Aorta (tissue), 5 donors: ENCODE measurements around the gene ARFRP1. TPM values are rescaled to one million over a fixed set of nuclear protein-coding genes. Genes with fewer than 3 reads are reported as not detected.

ENCODE experiments used
- ATAC-seq: fragments of 200-7000 bp; cut with Tn5 transposase; one replicate; pipeline ENCODE4 v1.9.1; 2022; ENCODE audit warnings: moderate library complexity; ENCODE audit not compliant: low FRiP score
- DNase-seq, 2 donors: peaks; one replicate each; pipeline ENCODE4 v3.0.0-alpha.2; 2020
- H3K27ac ChIP-seq, 2 donors: one replicate each; pipeline ENCODE4 v1.5.1; 2013; ENCODE audit warnings: low read length in 2 of 2, mild to moderate bottlenecking in 2 of 2, moderate library complexity in 2 of 2, control low read depth in 1 of 2, inconsistent platforms in 1 of 2, low read depth in 1 of 2
- H3K27me3 ChIP-seq, 2 donors: one replicate each; pipeline ENCODE4 v1.6.1; 2013; ENCODE audit warnings: control low read depth in 1 of 2, low read length in 1 of 2, mild to moderate bottlenecking in 1 of 2, moderate library complexity in 1 of 2; ENCODE audit not compliant: insufficient read depth in 2 of 2, control insufficient read depth in 1 of 2
- H3K36me3 ChIP-seq, 2 donors: one replicate each; pipeline ENCODE4 v1.6.1; 2013; ENCODE audit warnings: control low read depth in 1 of 2, low read length in 1 of 2, mild to moderate bottlenecking in 1 of 2; ENCODE audit not compliant: insufficient read depth in 2 of 2, control insufficient read depth in 1 of 2
- H3K4me1 ChIP-seq, 2 donors: one replicate each; pipeline ENCODE4 v1.6.1; 2013; ENCODE audit warnings: low read length in 2 of 2, control low read depth in 1 of 2, mild to moderate bottlenecking in 1 of 2, moderate library complexity in 1 of 2; ENCODE audit not compliant: insufficient read depth in 2 of 2, control insufficient read depth in 1 of 2
- H3K4me3 ChIP-seq, 2 donors: one replicate each; pipeline ENCODE4 v1.5.1; 2013; ENCODE audit warnings: low read length in 2 of 2, control low read depth in 1 of 2, mild to moderate bottlenecking in 1 of 2
- H3K9me3 ChIP-seq: one replicate; pipeline ENCODE4 v1.6.1; 2013; ENCODE audit warnings: mild to moderate bottlenecking, low read length; ENCODE audit not compliant: control insufficient read depth
- WGBS, 2 donors: extraction: QIAGEN DNeasy Blood & Tissue Kit; methylation state at CpG; one replicate each; pipeline ENCODE4 v1.1.7; 2013; 5-methylcytosine and 5-hydroxymethylcytosine counted together
- intact Hi-C, 2 donors: fragments of 100-400 bp; cut with DNase I; formaldehyde crosslinking; loops; one replicate each; pipeline versions ENCODE4 v1.14.2 to v1.15.0; 2022
- polyA plus RNA-seq, 2 donors: library from polyadenylated mRNA; stranded (reverse); fragments of 200-250 nt; gene quantifications; one replicate each; pipeline ENCODE4 v1.2.3, GENCODE V29; 2013
- total RNA-seq, 2 donors: library from RNA; stranded (reverse); fragmentation: NEBNext Ultra II Directional; extraction: Animal tissue kit (Norgen Biotek cat#: 25700); gene quantifications; one replicate each; pipeline ENCODE4 v1.2.1, GENCODE V29; 2021
- donor health status: healthy with polysubstance abuse.
- donor health status: Bipolar disorder and iron deficiency.
- donor health status: DM: no; HTN: no; CAD: no.
- donor health status: DM: no; HTN: no; CAD: no.
- donor health status: DM: yes; HTN: yes; CAD: no.

The ARFRP1 gene
- total and polyA plus RNA-seq, 4 donors = 28.9 to 76.2 (median 49.0) TPM

DNA sequence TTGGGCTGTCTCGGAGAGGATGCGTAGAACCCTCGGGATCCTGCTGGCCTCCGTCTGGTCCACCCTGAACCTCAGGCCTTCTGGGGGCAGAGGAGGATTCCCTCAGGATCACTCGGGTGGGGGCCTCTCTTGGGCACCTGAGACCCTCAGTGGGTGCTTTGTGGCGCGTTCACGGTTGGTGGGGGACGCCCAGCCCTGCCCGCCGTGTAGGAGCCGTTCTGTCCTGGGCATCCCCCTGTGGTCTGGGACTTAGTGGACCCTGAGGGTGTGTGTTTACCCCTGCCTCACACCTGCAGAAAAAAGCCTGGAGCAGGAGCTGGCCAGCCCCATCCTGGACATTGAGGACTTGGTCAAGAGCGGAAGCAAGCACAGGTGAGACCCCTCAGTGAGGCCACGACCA lies 42.1 kb downstream of the ARFRP1 start:
- DNase-seq (no peak), ATAC-seq (no peak)
- Histone ChIP-seq H3K9me3 (no peaks in the 10 kb centered on the region), H3K4me3 (no peak overlapping the region), H3K36me3 (peaks cover 0 to 4% of the 10 kb centered on the region in 2 donors), H3K27ac (no peak overlapping the region), H3K4me1 (no peaks in the 10 kb centered on the region), H3K27me3 (no peaks in the 10 kb centered on the region)
- 95 to 97% methylated on average over 14 of the region's 14 CpGs for WGBS, 2 donors
- intact Hi-C loops = no loop called here

DNA sequence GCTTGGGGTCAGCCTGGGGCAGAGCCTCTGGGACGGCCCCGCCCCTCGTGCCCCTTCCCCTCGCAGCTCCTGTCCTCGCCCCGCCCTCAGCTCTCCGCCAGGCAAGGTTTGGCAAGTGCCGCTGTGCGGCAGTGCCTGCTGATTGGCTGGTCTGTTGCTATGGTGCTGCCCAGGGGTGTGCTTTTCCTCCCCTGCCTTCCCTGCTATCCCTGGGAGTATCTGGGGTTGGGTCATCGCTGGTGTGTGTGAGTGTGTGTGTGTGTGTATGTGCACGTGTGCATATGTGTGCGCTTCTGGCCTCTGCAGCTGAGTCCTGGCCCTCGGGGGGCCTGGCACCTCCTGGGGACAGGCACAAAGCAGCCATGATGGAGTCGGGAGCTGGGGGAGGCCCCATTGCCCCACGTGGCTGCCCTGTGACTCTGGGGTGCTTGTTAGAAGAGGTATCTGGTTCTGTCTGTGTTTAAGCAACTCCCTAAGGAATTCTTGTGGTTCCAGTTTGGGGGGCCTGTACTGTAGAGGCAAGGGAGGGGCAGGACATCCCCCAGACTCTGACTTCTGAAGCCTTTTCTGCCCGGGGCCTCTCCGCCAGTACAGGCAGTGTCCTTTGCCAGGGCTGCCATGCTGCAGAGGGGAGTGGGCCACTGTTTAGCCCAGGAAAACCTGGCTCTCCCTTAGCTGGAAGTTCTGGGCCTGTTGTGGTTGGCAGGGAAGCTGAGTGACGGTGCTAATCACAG lies 42.7 kb downstream of the ARFRP1 start:
- H3K9me3 ChIP-seq = no peaks in the 10 kb centered on the region
- no peaks in the 10 kb centered on the region for H3K4me1 ChIP-seq
- no peaks in the 10 kb centered on the region for H3K27me3 ChIP-seq
- no peak for DNase-seq
- no peak overlapping the region for H3K27ac ChIP-seq
- WGBS, 2 donors = 57 to 65% methylated on average over 13 to 18 of the region's 18 CpGs
- peaks cover 0 to 4% of the 10 kb centered on the region in 2 donors for H3K36me3 ChIP-seq
- intact Hi-C loops = no loop called here
- no peak for ATAC-seq
- H3K4me3 ChIP-seq = no peak overlapping the region

DNA sequence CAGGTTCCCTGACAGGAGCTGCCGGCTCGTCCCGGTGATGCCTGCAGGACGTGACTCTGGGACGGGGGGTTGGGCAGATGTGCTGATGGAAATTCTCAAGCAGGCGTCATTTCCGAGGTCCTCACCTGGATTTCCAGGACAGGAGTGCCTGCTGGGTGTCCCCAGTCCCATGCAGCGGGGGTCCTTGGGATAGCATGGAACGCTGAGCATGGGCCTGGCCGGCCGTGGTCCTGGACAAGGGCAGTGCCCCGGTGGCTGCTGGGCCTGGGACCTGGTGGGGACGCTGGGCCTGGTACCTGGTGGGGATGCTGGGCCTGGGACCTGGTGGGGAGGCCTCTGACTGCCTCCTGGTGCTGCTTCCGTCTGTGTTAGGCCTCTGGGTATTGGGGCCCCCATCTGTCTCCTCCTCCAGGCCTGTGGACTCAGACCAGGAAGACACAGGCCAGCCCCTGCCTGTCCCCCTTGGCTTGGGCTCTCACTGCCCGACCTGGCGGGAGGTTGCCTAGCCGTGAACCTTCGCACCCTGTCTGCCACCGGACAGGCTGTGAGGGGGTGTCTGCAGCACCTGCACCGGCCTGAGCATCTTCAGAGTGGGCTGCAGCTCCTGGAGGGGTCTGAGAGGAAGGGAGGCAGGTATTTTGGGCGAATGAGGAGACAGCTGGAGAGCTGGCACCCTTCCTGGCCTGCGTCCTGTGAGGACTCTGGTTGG lies 43.5 kb downstream of the ARFRP1 start:
- intact Hi-C loops = no loop called here
- peaks cover 0 to 4% of the 10 kb centered on the region in 2 donors for H3K36me3 ChIP-seq
- no peaks in the 10 kb centered on the region for H3K9me3 ChIP-seq
- H3K27ac ChIP-seq = no peak overlapping the region
- H3K27me3 ChIP-seq = no peaks in the 10 kb centered on the region
- H3K4me3 ChIP-seq = no peak overlapping the region
- ATAC-seq (no peak), DNase-seq (no peak)
- WGBS, 2 donors = 87 to 89% methylated on average over 21 to 22 of the region's 22 CpGs
- H3K4me1 ChIP-seq = no peaks in the 10 kb centered on the region

DNA sequence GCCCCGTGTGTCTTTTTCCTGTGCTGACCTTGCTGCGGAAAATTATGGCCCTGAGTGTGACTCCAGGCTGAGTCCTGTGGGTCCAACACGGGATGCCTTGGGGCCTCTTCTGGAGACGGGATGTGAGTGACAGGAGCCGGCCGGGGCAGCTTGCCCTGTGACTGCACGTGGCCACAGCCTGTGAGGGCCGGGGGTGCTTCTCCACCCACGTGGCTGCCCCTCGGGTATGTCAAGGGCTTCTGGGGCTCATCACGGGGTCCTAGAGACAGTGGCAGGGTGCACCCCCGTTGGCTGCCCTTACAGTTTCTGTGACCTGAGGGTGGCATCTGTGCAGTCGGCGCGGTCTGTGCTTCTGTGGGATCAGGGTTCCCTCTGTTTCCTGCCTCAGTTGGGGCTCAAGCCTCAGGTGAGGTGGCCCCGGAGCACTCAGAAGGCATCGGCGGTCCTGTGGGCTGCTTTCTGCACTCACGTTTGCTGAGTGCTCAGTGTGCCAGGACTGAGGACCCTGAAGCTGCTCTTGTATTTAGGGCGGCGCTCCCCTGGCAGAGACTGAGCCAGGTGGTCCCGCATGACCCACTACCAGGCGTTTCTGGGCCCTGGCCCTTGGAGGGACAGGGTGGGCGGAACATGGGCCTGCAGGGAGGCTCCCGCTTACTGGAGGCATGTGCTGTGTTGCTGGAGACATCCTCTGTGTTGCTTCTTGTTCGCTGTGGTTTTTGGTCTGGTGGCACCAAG lies 44.3 kb downstream of the ARFRP1 start:
- H3K4me3 ChIP-seq = no peak overlapping the region
- H3K4me1 ChIP-seq = no peaks in the 10 kb centered on the region
- no peak overlapping the region for H3K27ac ChIP-seq
- H3K36me3 ChIP-seq = peaks cover 0 to 4% of the 10 kb centered on the region in 2 donors
- WGBS, 2 donors = 92 to 93% methylated on average over 26 of the region's 26 CpGs
- H3K9me3 ChIP-seq = no peaks in the 10 kb centered on the region
- H3K27me3 ChIP-seq = no peaks in the 10 kb centered on the region
- DNase-seq (no peak), ATAC-seq (no peak)
- intact Hi-C loops = no loop called here

DNA sequence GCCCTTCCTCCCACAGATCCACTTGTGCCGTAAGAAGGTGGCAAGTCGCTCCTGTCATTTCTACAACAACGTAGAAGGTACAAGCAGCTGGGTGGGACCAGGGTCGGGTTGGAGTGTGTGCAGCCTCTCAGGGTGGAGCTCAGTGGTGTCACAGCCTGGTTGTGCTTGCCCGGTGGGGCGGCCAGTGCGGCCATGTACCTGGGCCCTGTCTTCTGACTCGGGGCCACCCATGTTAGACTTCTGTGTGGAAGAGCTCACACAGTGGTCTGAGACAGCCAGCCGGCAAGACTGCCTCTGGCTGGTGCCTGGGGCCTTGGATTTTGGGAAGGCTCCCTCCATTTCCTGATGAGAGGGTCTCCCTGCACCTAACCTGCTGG lies 45.0 kb downstream of the ARFRP1 start:
- Histone ChIP-seq H3K27me3 (no peaks in the 10 kb centered on the region), H3K4me1 (no peaks in the 10 kb centered on the region), H3K36me3 (peaks cover 0 to 4% of the 10 kb centered on the region in 2 donors), H3K4me3 (no peak overlapping the region), H3K9me3 (no peaks in the 10 kb centered on the region), H3K27ac (no peak overlapping the region)
- DNase-seq (no peak), ATAC-seq (no peak)
- intact Hi-C loops = no loop called here
- WGBS, 2 donors = 88 to 92% methylated on average over 9 of the region's 9 CpGs

DNA sequence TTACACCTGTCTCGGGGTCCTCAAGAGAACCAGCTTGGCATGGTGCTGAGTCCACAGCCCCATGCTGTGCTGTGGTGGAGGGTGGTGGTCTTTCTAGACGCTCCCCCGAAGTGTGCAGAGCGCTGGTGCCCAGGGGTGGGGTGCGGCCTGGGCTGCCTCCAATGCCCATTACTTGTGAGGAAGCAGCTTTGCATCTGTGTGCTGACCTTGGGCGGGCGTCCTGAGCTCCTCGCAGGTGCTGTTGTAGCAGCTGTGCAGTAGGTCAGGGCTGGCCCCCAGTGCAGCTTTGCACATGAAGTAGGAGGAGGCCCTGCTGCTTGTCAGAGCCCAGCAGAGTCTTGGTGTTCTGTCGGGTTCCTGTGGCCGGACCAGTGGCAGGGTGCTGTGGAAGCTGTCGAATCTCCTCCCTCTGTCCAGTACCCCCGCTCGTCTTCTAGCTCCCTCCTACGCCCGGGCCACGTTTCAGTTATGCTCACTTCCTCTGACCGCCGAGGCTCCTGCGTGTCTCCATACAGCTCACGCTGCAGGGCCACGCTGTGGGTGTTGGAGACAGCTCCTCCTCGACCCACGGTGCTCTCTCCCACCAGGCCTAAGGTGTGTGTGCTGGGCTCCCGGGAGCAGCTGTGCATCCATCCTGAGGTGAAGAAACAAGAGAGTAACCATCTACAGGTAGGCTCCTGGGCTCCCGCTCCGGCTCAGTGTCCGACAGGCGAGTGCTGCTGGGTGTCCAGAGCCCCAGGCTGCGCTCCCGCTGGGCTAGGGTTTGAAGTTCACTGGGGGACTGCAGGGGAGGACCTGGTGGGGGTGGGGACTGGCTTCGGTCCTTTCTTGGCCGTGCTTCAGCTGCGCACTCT lies 45.6 kb downstream of the ARFRP1 start:
- WGBS, 2 donors = 93 to 94% methylated on average over 33 of the region's 33 CpGs
- no peaks in the 10 kb centered on the region for H3K4me1 ChIP-seq
- peaks cover 0 to under 1% of the 10 kb centered on the region in 2 donors for H3K36me3 ChIP-seq
- intact Hi-C loops = no loop called here
- ATAC-seq (no peak), DNase-seq (no peak)
- no peaks in the 10 kb centered on the region for H3K27me3 ChIP-seq
- H3K27ac ChIP-seq = no peak overlapping the region
- H3K4me3 ChIP-seq = no peak overlapping the region
- H3K9me3 ChIP-seq = no peaks in the 10 kb centered on the region

DNA sequence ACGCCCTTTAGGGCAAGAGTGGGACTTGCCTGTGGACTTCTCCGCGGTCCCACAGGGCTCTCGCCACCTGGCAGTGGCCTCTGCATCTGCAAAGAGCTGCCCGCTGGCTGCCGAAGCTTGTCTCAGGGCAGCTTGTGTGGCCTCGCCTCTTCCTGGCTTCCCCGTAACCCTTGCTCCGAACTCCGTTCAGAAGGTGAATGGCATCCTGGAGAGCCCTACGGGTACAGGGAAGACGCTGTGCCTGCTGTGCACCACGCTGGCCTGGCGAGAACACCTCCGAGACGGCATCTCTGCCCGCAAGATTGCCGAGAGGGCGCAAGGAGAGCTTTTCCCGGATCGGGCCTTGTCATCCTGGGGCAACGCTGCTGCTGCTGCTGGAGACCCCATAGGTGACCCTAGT lies 46.7 kb downstream of the ARFRP1 start:
- intact Hi-C loops = no loop called here
- Histone ChIP-seq H3K4me3 (no peak overlapping the region), H3K36me3 (no peaks in the 10 kb centered on the region), H3K9me3 (no peaks in the 10 kb centered on the region), H3K27ac (no peak overlapping the region), H3K27me3 (no peaks in the 10 kb centered on the region), H3K4me1 (no peaks in the 10 kb centered on the region)
- WGBS, 2 donors = 95% methylated on average over 22 of the region's 22 CpGs
- DNase-seq (no peak), ATAC-seq (no peak)

DNA sequence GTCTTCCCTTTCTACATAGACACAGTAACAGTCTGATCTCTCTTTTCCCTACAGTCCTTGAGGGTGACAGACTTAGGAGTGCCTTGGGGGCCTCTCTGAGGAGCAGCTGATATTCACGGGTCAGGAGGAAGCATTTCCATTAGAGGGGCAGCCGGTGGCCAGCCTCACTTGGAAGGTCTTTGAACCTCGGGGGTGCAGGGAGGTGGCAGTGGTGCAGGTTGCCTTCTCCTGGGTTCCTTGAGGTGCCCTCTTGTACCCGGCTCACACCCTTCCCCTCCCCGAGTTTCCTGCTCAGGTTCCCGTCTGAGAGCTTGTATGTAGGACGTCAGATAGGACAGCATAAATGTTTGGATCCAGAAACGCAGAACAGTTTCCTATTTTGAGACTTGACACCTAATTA lies 47.2 kb downstream of the ARFRP1 start:
- DNase-seq = no peak
- no peak overlapping the region for H3K27ac ChIP-seq
- no peaks in the 10 kb centered on the region for H3K27me3 ChIP-seq
- H3K36me3 ChIP-seq = no peaks in the 10 kb centered on the region
- WGBS, 2 donors = 79 to 84% methylated on average over 8 of the region's 8 CpGs
- no peaks in the 10 kb centered on the region for H3K9me3 ChIP-seq
- intact Hi-C loops = no loop called here
- no peak for ATAC-seq
- no peaks in the 10 kb centered on the region for H3K4me1 ChIP-seq
- H3K4me3 ChIP-seq = no peak overlapping the region
